HG02642 (cell line): Measurements from ENCODE around the gene OTOG.
"Not testable (repeated sequence)": the region's sequence is repeated elsewhere in the genome, so short reads cannot be mapped to it uniquely, and the experiment has no call there.

Experiments
- ATAC-seq: cut with Tn5 transposase; IDR thresholded peaks from one replicate; pipeline ENCODE4 v1.9.1; 2021; ENCODE audit warnings: mild to moderate bottlenecking; ENCODE audit not compliant: unreplicated experiment, poor library complexity

OTOG gene

DNA sequence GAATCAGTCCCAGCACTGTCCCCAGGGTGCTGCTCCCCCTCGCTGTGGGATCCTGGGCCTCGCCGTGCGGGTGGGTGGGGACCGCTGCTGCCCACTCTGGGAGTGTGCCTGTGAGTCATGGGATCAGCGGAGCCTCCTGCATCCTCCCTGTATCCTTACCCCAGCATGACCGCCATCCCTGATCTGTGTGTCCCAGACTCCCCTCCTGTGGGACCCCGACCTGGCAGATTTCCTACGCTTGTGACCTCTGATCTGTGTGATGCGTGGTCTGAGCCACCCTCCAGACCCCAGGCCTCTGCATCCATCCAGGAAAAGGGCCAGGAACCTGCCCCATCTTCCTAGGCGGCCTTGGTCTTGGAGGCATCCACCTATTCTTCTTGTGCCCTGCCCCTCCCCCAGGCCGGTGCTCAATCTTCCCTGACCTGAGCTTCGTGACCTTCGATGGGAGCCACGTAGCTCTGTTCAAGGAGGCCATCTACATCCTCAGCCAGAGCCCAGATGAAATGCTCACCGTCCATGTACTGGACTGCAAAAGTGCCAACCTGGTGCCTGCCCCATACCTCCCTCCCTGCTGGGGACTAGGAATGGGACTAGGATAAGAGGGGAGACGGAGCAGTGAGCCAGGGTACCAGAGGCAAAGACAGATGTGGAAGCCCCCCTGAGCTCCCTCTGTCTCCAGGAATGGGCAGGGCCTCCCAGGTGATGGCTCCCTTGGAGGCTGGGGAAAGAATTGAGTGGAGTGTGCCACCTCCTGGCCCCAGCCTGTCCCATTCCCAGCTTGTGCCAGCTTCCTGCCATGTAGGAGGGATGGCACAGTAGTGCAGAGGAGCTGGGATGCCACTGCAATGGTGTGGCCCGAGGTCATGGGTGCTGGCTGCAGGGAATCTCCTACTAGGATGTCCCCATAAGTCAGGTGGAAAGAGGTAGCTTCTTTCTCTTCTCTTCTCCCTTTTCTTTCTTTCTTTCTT, 65.4 kb downstream of the OTOG start:
- ATAC-seq, result no peak

GRCh38 chr11:17613428-17613962, 66.4 kb downstream of the OTOG start:
- ATAC-seq, result no peak

DNA sequence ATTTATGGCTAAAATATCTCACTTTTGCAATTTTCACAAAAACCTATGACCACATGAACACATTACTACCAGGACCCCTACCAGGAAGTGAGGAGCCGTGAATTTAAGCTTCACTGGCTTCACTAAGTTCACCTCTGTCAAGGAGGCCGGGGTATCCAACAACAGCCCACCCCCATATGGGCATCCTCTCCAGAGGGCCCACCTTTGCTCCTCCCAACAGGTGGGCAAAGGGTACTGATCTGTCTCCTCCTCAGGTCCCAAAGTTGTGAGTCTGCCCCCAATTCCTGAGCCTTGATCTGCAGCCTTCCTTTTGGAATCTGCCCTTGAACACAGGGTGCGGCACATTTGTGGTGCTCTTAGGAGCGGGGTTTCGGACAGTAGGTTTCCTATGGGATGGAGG, 66.9 kb downstream of the OTOG start:
- ATAC-seq, result no peak

DNA sequence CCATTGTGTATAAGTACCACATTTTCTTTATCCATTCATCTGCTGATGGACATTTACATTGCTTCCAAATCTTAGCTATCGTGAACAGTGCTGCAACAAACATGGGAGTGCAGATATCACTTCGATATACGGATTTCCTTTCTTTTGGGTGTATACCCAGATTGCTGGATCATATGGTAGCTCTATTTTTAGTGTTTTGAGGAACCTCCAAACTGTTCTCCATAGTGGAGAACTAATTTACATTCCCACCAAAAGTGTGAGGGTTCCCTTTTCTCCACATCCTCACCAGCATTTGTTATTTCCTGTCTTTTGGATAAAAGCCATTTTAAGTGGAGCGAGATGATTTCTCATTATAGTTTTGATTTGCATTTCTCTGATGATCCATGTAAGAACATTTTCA, 75.7 kb downstream of the OTOG start:
- ATAC-seq, result not testable (repeated sequence)

GRCh38 chr11:17629113-17629512, 82.1 kb downstream of the OTOG start:
- no peak for ATAC-seq

GRCh38 chr11:17630936-17631335, 83.9 kb downstream of the OTOG start:
- ATAC-seq, result no peak

GRCh38 chr11:17631702-17632365, 84.8 kb downstream of the OTOG start:
- no peak for ATAC-seq

DNA sequence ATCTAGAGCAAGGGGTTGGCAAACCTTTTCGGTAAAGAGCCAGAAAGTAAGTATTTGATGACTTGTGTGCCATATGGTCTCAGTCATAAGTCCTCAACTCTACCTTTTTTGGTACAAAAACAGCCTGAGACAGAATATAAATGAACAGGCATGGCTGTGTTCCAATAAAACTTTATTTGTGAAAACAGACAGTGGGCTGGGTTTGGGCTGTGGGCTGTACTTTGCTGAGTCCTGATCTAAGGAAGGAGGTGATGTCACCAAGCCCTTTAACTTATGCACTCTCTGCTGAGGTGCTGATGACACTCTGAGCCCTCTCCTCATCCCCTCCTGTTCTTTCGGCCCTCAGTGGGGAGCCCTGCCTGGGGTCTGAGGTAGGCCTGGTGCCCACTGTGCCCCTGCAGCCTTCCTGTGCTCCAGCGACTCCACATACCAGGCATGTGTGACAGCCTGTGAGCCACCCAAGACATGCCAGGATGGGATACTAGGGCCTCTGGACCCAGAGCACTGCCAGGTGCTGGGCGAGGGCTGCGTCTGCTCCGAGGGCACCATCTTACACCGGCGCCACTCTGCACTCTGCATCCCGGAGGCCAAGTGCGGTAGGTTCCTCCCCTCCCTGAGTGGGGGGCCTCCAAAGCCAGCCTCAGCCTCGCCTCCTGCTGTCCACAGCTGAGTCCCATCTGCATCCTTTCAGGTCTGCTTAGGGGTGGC, 86.4 kb downstream of the OTOG start:
- no peak for ATAC-seq

GRCh38 chr11:17633987-17634775, 87.1 kb downstream of the OTOG start:
- ATAC-seq, result no peak

DNA sequence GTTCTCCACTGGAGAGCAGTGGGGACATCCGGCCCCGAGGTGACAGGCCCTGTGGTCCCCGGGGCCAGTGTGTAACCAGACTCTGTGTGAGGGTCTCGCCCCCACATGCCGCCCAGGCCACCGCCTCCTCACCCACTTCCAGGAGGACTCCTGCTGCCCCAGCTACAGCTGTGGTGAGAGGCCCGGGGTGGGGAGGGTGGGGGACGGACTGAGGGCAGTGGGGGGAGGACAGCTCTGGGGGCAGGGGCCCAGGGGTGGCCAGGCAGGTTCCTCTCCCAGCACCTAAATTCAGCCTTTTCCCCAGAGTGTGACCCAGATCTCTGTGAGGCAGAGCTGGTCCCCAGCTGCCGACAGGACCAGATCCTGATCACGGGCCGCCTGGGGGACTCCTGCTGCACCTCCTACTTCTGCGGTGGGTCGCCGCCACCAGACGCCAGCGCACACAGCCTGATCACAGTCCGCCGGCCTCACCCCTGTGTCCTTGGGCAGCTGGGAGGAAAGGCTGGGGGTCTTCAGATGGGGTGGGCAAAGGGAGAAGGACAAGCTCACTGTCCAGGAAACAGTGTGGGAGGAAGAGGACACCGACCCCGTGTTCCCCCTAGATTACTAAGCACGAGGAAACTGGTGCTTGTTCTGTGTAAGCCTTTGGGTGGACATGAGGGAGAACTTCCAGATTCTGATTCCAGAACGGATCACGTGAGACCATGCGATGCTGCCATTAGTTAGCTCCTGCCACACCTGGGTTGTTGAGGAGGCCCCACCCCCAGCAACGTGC, 87.9 kb downstream of the OTOG start:
- no peak for ATAC-seq

DNA sequence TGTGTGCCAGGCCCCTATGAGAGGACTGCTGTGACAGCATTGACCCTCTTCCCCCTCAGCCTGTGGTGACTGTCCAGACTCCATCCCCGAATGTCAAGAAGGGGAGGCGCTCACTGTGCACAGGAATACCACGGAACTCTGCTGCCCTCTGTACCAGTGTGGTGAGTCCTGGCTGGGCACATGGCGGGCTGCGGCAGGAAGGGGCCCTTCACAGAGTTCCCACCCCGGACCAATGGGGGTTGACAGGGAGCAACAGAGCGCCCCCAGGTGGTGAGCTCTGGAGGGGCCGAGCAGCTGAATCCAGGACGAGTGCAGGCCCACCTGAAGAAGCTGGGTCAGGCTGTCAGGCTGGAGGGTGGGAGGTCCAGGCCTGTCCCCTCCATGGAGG, 88.5 kb downstream of the OTOG start:
- ATAC-seq, result no peak

DNA sequence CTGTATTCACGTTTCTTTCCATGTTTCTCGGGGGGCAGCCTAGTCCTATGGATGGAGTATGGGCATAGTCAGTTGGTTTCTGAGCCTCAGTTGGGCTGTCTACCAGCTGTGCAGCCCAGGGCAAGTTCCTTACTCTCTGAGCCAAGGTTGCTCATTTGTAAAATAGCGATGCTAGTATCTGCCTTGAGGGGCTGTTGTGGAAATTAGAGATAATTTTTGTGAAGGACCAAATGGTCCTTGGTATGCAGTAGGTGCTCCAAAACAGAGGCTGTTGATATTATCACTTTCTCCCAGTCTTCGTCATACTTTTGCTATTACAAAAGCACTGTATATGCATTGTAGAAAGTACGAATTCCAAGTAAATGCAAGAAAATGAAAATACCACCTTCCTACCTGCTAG, 89.7 kb downstream of the OTOG start:
- ATAC-seq, result no peak

DNA sequence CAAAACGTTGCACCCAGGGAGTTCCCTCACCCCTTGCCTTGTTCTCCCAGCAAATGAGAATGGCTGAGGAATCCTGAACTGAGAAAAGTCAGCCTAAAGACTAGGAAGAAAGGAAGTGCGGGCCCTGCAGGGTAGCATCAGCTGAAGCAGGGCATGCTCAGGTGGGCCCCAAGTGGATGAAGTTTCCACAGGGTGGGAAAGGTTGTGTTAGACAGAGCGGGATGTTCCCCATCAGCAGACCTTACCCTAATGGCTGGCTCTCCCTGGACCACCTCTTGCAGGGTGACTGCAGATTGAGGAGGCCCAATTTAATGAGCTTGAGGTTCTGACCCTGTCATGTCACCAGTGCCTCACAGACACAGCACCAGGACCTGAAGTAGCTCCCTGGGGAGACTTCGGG, 90.8 kb downstream of the OTOG start:
- ATAC-seq, result no peak

DNA sequence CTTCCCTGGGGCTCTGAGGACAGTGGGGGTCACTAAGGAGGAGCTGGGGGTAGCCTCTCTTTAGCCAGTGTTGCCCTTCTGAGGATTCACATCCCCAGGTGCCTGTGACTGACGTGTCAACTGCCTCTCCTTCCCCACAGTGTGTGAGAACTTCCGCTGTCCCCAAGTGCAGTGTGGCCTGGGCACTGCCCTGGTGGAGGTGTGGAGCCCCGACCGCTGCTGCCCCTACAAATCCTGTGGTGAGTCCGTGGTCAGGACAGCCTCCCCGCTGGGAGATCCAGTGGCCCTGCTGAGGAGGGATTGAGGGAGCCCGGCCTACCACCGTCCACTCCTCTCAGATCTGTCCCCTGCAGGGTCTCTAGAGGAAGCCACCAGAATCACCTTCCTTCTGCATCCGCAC, 91.3 kb downstream of the OTOG start:
- no peak for ATAC-seq

- no peak for ATAC-seq
These were observed 92.0 kb downstream of the OTOG start for GRCh38 chr11:17639091-17639490.

DNA sequence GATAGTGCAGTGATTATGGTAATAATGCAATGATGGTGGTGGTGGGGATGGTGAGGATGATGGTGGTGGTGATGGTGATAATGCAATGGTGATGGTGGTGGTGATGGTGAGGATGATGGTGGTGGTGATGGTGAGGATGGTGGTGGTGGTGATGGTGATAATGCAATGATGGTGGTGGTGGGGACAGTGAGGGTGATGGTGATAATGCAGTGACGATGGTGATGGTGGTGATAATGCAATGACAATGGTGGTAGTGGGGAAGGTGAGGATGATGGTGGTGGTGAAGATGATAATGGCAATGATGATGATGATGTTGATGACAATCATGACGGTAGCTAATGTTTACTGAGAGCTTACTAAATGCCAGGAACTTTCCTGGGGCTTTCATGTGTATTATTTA, 92.7 kb downstream of the OTOG start:
- ATAC-seq, result no peak

- no peak for ATAC-seq
These were observed 93.6 kb downstream of the OTOG start for GRCh38 chr11:17640493-17641164.

- ATAC-seq, result no peak
These were observed 94.8 kb downstream of the OTOG start for GRCh38 chr11:17641792-17642350.
